Osteocyte (in vitro differentiated cells): ENCODE data around the gene CRTAP. TPM values are rescaled to one million over a fixed set of nuclear protein-coding genes. Genes with fewer than 3 reads are reported as not detected.

Source experiments
- DNase-seq: peaks from one replicate; pipeline ENCODE4 v3.0.0; 2021; ENCODE audit warnings: mixed read lengths; ENCODE audit not compliant: unreplicated experiment; ENCODE audit errors: extremely low spot score
- H3K27ac Mint-ChIP-seq: one replicate; pipeline ENCODE4 v1.8.0; 2021; ENCODE audit warnings: mild to moderate bottlenecking, mixed read lengths; ENCODE audit not compliant: unreplicated experiment
- H3K27me3 Mint-ChIP-seq: one replicate; pipeline ENCODE4 v1.8.0; 2021; ENCODE audit warnings: mixed read lengths; ENCODE audit not compliant: unreplicated experiment
- H3K36me3 Mint-ChIP-seq: one replicate; pipeline ENCODE4 v1.8.0; 2021; ENCODE audit warnings: mixed read lengths; ENCODE audit not compliant: unreplicated experiment
- H3K4me1 Mint-ChIP-seq: one replicate; pipeline ENCODE4 v1.8.0; 2021; ENCODE audit warnings: mixed read lengths; ENCODE audit not compliant: unreplicated experiment
- H3K4me3 Mint-ChIP-seq: one replicate; pipeline ENCODE4 v1.8.0; 2021; ENCODE audit warnings: mild to moderate bottlenecking, moderate library complexity, mixed read lengths; ENCODE audit not compliant: unreplicated experiment
- H3K9me3 Mint-ChIP-seq: one replicate; pipeline ENCODE4 v1.8.0; 2021; ENCODE audit warnings: mixed read lengths; ENCODE audit not compliant: unreplicated experiment
- total RNA-seq: library from RNA; stranded (reverse); gene quantifications from 2 replicates; pipeline ENCODE4 v1.2.1, GENCODE V29; 2021
- TF ChIP-seq, protein P1 (sequence below): fragments of 200-600 bp; sonication (generic); IDR thresholded peaks from 2 replicates; pipeline ENCODE4 v1.5.0; 2021; ENCODE audit warnings: antibody characterized with exemption, mild to moderate bottlenecking, moderate library complexity

The CRTAP gene
- total RNA-seq, 1 donor from 2014 or later: 308 TPM

DNA sequence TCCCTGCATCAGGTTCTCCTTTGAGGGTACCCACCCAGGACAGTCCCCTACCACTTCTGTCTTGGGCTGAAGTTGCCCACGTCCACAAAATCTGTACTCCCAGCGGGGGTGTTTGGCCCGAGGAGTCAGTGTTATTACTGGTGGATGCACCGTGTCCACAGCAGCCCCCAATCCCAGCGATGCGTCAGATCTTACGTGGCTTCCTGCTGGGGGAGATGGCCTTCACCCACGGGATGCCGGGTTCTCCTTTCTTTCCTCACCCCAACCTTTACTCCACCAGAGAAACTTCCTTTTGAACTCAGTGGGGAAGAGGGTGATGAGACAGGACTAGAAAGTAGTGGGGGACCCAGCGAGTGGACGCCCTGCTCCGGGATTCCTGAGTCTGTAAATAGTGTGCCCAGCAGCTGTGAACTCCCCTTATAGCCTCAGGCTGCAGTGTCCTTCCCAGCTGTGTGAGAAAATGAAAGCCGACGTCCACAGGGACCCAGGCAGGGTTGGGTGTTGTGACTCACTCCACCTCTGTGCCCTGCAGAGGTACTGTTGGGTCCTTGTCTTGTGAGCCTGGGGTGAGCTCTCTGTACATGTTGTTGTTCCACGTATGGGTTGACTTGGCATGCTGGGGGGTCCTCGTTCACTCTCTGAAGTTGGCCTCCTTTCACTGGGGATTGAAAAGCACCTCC is 31.5 kb downstream of the CRTAP start:
- peak; percentile 83 for DNase-seq
- Mint-ChIP-seq H3K4me3 (no peak overlapping the region), H3K9me3 (peaks cover 4% of the 10 kb centered on the region), H3K27me3 (no peaks in the 10 kb centered on the region), H3K27ac (peak overlapping the region; percentile 67), H3K36me3 (peaks cover 33% of the 10 kb centered on the region), H3K4me1 (peaks cover 62% of the 10 kb centered on the region)
- TF ChIP-seq, protein P1, sequence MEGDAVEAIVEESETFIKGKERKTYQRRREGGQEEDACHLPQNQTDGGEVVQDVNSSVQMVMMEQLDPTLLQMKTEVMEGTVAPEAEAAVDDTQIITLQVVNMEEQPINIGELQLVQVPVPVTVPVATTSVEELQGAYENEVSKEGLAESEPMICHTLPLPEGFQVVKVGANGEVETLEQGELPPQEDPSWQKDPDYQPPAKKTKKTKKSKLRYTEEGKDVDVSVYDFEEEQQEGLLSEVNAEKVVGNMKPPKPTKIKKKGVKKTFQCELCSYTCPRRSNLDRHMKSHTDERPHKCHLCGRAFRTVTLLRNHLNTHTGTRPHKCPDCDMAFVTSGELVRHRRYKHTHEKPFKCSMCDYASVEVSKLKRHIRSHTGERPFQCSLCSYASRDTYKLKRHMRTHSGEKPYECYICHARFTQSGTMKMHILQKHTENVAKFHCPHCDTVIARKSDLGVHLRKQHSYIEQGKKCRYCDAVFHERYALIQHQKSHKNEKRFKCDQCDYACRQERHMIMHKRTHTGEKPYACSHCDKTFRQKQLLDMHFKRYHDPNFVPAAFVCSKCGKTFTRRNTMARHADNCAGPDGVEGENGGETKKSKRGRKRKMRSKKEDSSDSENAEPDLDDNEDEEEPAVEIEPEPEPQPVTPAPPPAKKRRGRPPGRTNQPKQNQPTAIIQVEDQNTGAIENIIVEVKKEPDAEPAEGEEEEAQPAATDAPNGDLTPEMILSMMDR: no peak

DNA sequence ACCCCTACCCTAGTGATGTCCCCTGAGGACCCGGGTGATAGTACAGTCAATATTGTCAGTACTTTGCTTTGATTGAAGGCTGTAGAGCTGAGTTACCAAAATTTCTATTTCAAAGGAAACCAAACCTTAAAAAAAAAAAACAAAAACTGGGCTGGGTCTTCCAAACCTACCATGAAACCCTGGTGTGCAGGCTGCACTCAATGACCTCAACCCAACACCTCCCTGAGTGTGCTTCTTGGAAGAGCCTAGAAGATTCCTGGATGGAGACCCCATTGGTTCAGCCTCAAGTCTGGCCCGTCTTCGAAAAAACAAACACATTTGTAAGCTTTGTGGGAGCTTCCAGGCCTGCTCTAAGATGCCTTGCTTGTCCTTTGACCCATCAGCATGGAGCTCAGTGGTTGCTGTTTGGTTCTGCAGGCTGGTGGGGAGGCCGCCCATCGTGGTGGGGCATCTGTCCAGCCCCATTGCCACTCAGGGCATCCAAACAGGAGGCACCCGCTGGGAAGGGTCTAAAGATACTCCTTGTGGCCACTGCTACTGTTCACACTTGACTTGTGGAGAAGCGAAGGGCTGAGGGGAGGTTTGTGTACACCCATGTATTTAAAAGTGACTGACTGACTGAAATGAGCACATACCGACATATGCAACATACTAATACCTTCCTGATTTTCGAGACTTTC is 32.2 kb downstream of the CRTAP start:
- Mint-ChIP-seq H3K4me1 (peaks cover 55% of the 10 kb centered on the region), H3K27me3 (no peaks in the 10 kb centered on the region), H3K9me3 (peaks cover 4% of the 10 kb centered on the region), H3K27ac (peak overlapping the region; percentile 67), H3K4me3 (peak overlapping the region; percentile 17), H3K36me3 (peaks cover 33% of the 10 kb centered on the region)
- peak; percentile 65 for DNase-seq
- TF ChIP-seq, protein P1: no peak

DNA sequence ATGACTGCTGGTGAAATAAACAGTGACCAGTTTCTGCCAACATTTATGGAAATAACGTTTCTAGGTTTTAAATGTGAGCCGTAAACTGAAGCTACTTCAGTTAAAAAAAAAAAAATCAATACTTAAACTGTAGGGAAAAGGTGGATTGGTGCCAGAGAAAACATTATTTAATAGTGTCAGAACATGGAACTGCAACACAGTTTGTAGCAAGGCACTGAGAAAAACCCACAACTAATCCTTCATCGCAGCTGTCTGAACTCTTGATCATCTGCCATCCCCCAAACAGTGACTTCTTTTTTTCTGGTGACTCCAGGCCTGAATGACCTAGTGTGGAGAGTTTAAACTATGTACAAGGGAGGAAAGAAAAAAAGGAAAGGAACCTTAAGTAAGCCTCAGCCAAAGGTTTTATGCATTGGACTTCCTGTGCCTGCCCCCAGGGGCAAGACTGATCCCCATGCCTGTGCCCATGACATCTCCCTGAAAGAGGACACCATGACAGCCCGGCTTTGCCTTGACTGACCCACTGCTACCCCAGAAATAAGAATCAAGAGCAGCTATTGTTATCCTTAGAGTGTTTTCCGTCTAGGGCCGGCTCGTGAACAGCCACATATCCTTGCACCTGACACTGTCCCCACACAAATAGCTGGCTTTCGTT is 33.1 kb downstream of the CRTAP start:
- Mint-ChIP-seq H3K4me1 (peaks cover 52% of the 10 kb centered on the region), H3K36me3 (peaks cover 30% of the 10 kb centered on the region), H3K9me3 (peaks cover 4% of the 10 kb centered on the region), H3K27ac (peak overlapping the region; percentile 67), H3K27me3 (no peaks in the 10 kb centered on the region), H3K4me3 (no peak overlapping the region)
- TF ChIP-seq, protein P1: no peak
- no peak for DNase-seq

DNA sequence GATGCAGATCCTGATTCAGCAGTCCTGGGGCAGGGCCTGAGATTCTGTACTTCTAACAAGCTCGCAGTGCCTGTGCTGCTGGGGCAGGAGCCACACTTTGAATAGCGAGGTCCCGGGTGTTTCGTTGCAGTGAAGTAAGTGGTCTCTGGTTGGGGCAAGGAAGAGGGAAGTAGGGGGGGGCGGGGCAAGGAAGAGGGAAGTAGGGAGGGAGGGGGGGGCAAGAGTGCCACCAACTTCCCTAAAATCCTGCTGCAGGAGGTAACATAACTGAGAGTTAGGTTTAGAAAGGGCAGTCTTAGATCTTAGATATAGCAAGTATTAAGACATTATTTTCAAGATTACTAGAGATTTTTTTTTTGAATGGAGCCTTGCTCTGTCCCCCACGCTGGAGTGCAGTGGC is 35.5 kb downstream of the CRTAP start:
- TF ChIP-seq, protein P1: no peak
- Mint-ChIP-seq H3K27me3 (no peaks in the 10 kb centered on the region), H3K27ac (no peak overlapping the region), H3K4me3 (no peak overlapping the region), H3K36me3 (peaks cover 18% of the 10 kb centered on the region), H3K9me3 (peaks cover 4% of the 10 kb centered on the region), H3K4me1 (peaks cover 46% of the 10 kb centered on the region)
- no peak for DNase-seq
